ENCODE measurements around the gene BTBD6. TPM values are rescaled to one million over a fixed set of nuclear protein-coding genes. Genes with fewer than 3 reads are reported as not detected.

Gene BTBD6
- total and polyA plus RNA-seq, 2 of the 8 experiments (the other 6 are each of a cell fraction or from before 2014, with no cell fraction given) = 10.1 to 10.2 TPM

DNA sequence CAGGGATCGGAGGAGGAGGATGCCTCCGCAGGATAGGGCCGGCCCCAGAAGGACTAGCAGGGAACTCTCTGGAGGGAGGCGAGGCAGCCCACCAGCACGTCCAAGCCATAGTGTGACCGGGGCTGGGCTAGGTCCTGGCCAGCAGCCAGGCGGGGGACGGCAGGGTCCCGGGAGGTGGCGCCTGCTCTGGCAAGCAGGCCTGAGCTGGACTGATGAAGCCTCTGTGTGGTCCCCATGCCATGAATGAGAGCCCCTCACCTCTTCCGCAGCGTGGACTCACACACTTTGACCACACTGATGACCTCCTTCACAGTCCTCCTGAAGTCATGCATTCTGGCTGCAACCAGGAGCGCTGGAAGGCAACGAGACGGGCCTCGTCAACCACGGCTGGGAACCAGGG, 19.8 kb upstream of the BTBD6 start (continued):
- TF ChIP-seq, protein P1, sequence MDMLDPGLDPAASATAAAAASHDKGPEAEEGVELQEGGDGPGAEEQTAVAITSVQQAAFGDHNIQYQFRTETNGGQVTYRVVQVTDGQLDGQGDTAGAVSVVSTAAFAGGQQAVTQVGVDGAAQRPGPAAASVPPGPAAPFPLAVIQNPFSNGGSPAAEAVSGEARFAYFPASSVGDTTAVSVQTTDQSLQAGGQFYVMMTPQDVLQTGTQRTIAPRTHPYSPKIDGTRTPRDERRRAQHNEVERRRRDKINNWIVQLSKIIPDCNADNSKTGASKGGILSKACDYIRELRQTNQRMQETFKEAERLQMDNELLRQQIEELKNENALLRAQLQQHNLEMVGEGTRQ (IDR thresholded peaks at IDR 0.05; ENCODE audit: low read length) = no peak
- no peak for TF ChIP-seq SP1 (IDR thresholded peaks at IDR 0.05; ENCODE audit: low read depth, low read length)
- no peak for TF ChIP-seq KDM4A (IDR thresholded peaks at IDR 0.05; ENCODE audit: low read depth, low read length, severe bottlenecking)
- no peak for TF ChIP-seq SRF (IDR thresholded peaks at IDR 0.05; ENCODE audit: low read depth, low read length)
- TF ChIP-seq TAF1 (IDR thresholded peaks at IDR 0.05; ENCODE audit: low read depth, low read length) = no peak

All from H1 (cell line).